ENCODE results near the gene SLC39A6. TPM values are rescaled to one million over a fixed set of nuclear protein-coding genes. Genes with fewer than 3 reads are reported as not detected.

Gene SLC39A6
- total and polyA plus RNA-seq, 2 of the 13 experiments (the other 11 are each of a cell fraction or from before 2014, with no cell fraction given), result 41.7 to 59.2 TPM

DNA sequence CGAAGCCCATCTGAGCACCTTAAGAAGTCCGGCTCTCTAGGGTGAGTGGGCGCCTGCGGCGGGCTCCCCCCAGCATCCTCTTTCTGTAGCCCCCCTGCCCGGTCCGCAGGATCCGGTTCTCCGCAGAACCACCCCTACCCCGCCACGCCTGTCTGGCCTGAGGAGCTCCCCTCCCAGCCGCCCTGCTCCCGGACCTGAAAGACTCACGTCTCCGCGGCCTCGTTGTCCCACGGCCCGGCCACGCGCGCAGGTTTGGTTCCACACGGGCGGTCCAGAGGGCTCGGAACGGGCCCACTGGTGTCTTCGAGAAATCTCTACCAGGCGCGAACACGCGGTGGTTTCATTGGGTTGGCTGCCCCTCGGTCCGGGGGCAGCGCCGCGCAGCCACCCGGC is 237 bp downstream of the SLC39A6 start (continued):
- TF ChIP-seq ZNF615 (CRISPR knock-in tag; IDR thresholded peaks at IDR 0.05; ENCODE audit: borderline replicate concordance), result 0 out of 2 replicates have a peak, but pooled peaks have one; percentile 8
- peak; percentile 38; the same call in 1 of the 2 replicates for TF ChIP-seq ZNF333 (CRISPR knock-in tag; IDR thresholded peaks at IDR 0.05; ENCODE audit: borderline replicate concordance)
- peak; percentile 41; the same call in 1 of the 2 replicates for TF ChIP-seq ZNF776 (CRISPR knock-in tag; IDR thresholded peaks at IDR 0.05)
- 0 out of 2 replicates have a peak, but pooled peaks have one; percentile 26 for TF ChIP-seq ZNF790 (CRISPR knock-in tag; IDR thresholded peaks at IDR 0.05; ENCODE audit: borderline replicate concordance)

- DNase-seq (ENCODE audit: low spot score) (no peak), ATAC-seq (peak; percentile 11; the same call in 2 of the 3 replicates), FAIRE-seq (no peak)
- Histone ChIP-seq H3K9ac (ENCODE audit: insufficient read depth, low read depth, low read length) (peak overlapping the region; percentile 98; the same call in 1 of the 2 replicates), H3K9me3 (ENCODE audit: low read length) (no peaks in the 10 kb centered on the region), H2AFZ (ENCODE audit: low read length) (no peak overlapping the region), H3K79me2 (ENCODE audit: insufficient read depth, low read length) (peaks cover 52% of the 10 kb centered on the region), H3K4me3 (replicated peaks in 1 of 3; ENCODE audit: insufficient read depth in 1 of 3, low read depth in 2 of 3, low read length in 3 of 3) (peak overlapping the region; percentile 83 to 87 (median 87)), H3K4me2 (ENCODE audit: low read depth, low read length) (peak overlapping the region; percentile 81), H3K27ac (ENCODE audit: extremely low read length, insufficient read depth, low read length) (no peak overlapping the region), H3K36me3 (replicated peaks in 1 of 2; ENCODE audit: control insufficient read depth in 1 of 2, insufficient read depth in 2 of 2, low read length in 2 of 2) (peaks cover 0 to 7% of the 10 kb centered on the region in 2 experiments; a peak in 3 of 5 replicates), H4K20me1 (ENCODE audit: insufficient read depth, low read length) (peaks cover 25% of the 10 kb centered on the region), H3K27me3 (ENCODE audit: control insufficient read depth in 1 of 2, insufficient read depth in 2 of 2, low read length in 2 of 2) (no peaks in the 10 kb centered on the region; a peak in 1 of 5 replicates), H3K4me1 (ENCODE audit: insufficient read depth, low read length) (peaks cover 47% of the 10 kb centered on the region)
- in situ Hi-C loops (cut with HindIII; ENCODE audit: extremely low pct_ligation_motif_present, low pct_unique_long_range_greater_than_20kb), result no loop called here
- ChIA-PET POLR2A (interaction anchor here (0.8 to 4.7 kb wide), 6 partner anchors 19 to 127 kb away, joined by 3 to 42 read pairs (median 4); partner anchors contain the start of gene MOCOS), CTCF (ENCODE audit: low intra/inter-chr PET ratio, low total read pairs) (no interaction called here)
- no TSS peak for BruUV-seq (replicated peaks)
- WGBS (ENCODE audit: low lambda C conversion rate), result 2% methylated on average over 12 of the region's 12 CpGs
- intact Hi-C loops (cut with micrococcal nuclease; ENCODE audit: unreplicated experiment), result loop anchor here (2.0 kb wide), 1 partner anchor 60 kb away; no protein-coding TSS in a partner anchor
- peak in 1 of 2 experiments; percentile 53; a peak in 2 of 4 replicates for TF ChIP-seq REST (IDR thresholded peaks at IDR 0.05; ENCODE audit: borderline replicate concordance in 1 of 2, low read depth in 1 of 2, low read length in 2 of 2)
- TF ChIP-seq FOXA3 (CRISPR knock-in tag; IDR thresholded peaks at IDR 0.05), result no peak
- peak; percentile 7; the same call in 1 of the 2 replicates for TF ChIP-seq ZNF17 (CRISPR knock-in tag; IDR thresholded peaks at IDR 0.05)
Measured at GRCh38 chr18:36128530-36128870, 640 bp downstream of the SLC39A6 start.
